Activated CD4-positive, alpha-beta memory T cell treated with anti-CD3 and anti-CD28 coated beads, Interleukin-2, amount 10 ng/mL, durations not matched to agents 7 days and 5 days (primary cell): ENCODE data around the gene TNRC6B. TPM values are rescaled to one million over a fixed set of nuclear protein-coding genes. Genes with fewer than 3 reads are reported as not detected.
"Not testable (repeated sequence)": the region's sequence is repeated elsewhere in the genome, so short reads cannot be mapped to it uniquely, and the experiment has no call there.

Experiments
- CTCF ChIA-PET: fragments of 350-600 bp; sonication (Branson Sonifier 250); formaldehyde crosslinking; loops from one replicate; lab custom pipeline; 2021; ENCODE audit warnings: antibody characterized with exemption, inconsistent platforms; lab: Charles Lee
- POLR2A ChIA-PET: fragments of 350-600 bp; sonication (Branson Sonifier 250); formaldehyde crosslinking; loops from one replicate; lab custom pipeline; 2021; ENCODE audit warnings: antibody characterized with exemption; lab: Charles Lee
- DNase-seq: peaks from one replicate; pipeline ENCODE4 v3.0.0-alpha.2; 2020
- H3K27ac Mint-ChIP-seq: one replicate; pipeline ENCODE4 v1.8.0; 2021; ENCODE audit warnings: mild to moderate bottlenecking, mixed read lengths
- H3K27me3 Mint-ChIP-seq: one replicate; pipeline ENCODE4 v1.8.0; 2021; ENCODE audit warnings: mixed read lengths
- H3K36me3 Mint-ChIP-seq: one replicate; pipeline ENCODE4 v1.8.0; 2021; ENCODE audit warnings: low read depth, mixed read lengths
- H3K4me1 Mint-ChIP-seq: one replicate; pipeline ENCODE4 v1.8.0; 2021; ENCODE audit warnings: mixed read lengths
- H3K4me3 Mint-ChIP-seq: one replicate; pipeline ENCODE4 v1.8.0; 2021; ENCODE audit warnings: mild to moderate bottlenecking, mixed read lengths
- H3K9me3 Mint-ChIP-seq: one replicate; pipeline ENCODE4 v1.8.0; 2021; ENCODE audit warnings: mixed read lengths
- total RNA-seq, 2 experiments: library from RNA; stranded (reverse); gene quantifications; one replicate each; pipeline ENCODE4 v1.2.3, GENCODE V29; 2021

The TNRC6B gene
- total RNA-seq, 2 experiments from 2014 or later = 51.0 to 55.0 TPM

- CTCF ChIA-PET = interaction anchor here (0.6 to 1.6 kb wide), 2 partner anchors 18 to 174 kb away, joined by 3 read pairs; no protein-coding TSS in a partner anchor
These were observed 188.3 kb downstream of the TNRC6B start for GRCh38 chr22:40366068-40366467.

GRCh38 chr22:40367342-40367741 lies 189.6 kb downstream of the TNRC6B start:
- Mint-ChIP-seq H3K36me3 (peaks cover 53% of the 10 kb centered on the region), H3K4me1 (peaks cover 16% of the 10 kb centered on the region), H3K9me3 (no peaks in the 10 kb centered on the region), H3K27ac (no peak overlapping the region), H3K27me3 (no peaks in the 10 kb centered on the region), H3K4me3 (no peak overlapping the region)
- POLR2A ChIA-PET = interaction anchor here (1.3 kb wide), 1 partner anchor 15 kb away, joined by 3 read pairs; no protein-coding TSS in a partner anchor
- no peak for DNase-seq
- CTCF ChIA-PET = no interaction called here

More at GRCh38 chr22:40366068-40366467, 188.3 kb downstream of the TNRC6B start:
- POLR2A ChIA-PET = interaction anchor here (0.9 kb wide), 1 partner anchor 13 kb away, joined by 3 read pairs; no protein-coding TSS in a partner anchor
- no peak overlapping the region for H3K4me3 Mint-ChIP-seq
- no peaks in the 10 kb centered on the region for H3K27me3 Mint-ChIP-seq
- DNase-seq = no peak
- peaks cover 65% of the 10 kb centered on the region for H3K36me3 Mint-ChIP-seq
- peaks cover 9% of the 10 kb centered on the region for H3K4me1 Mint-ChIP-seq
- H3K27ac Mint-ChIP-seq = peak overlapping the region; percentile 9
- no peaks in the 10 kb centered on the region for H3K9me3 Mint-ChIP-seq

- ChIA-PET POLR2A (interaction anchor here (0.7 to 1.3 kb wide), 2 partner anchors 14 to 21 kb away, joined by 3 read pairs; partner anchors contain the start of gene ADSL), CTCF (no interaction called here)
- Mint-ChIP-seq H3K4me1 (peaks cover 21% of the 10 kb centered on the region), H3K27me3 (no peaks in the 10 kb centered on the region), H3K36me3 (peaks cover 51% of the 10 kb centered on the region), H3K9me3 (no peaks in the 10 kb centered on the region), H3K27ac (no peak overlapping the region), H3K4me3 (no peak overlapping the region)
- no peak for DNase-seq
These were observed 190.3 kb downstream of the TNRC6B start for GRCh38 chr22:40368016-40368415.

GRCh38 chr22:40368836-40369235 lies 191.1 kb downstream of the TNRC6B start:
- Mint-ChIP-seq H3K27me3 (no peaks in the 10 kb centered on the region), H3K27ac (no peak overlapping the region), H3K4me1 (peaks cover 25% of the 10 kb centered on the region), H3K4me3 (no peak overlapping the region), H3K36me3 (peaks cover 50% of the 10 kb centered on the region), H3K9me3 (no peaks in the 10 kb centered on the region)
- ChIA-PET POLR2A (interaction anchor here (3.0 kb wide), 1 partner anchor 16 kb away, joined by 8 read pairs; no protein-coding TSS in a partner anchor), CTCF (no interaction called here)
- no peak for DNase-seq

GRCh38 chr22:40374567-40374966 lies 196.8 kb downstream of the TNRC6B start:
- Mint-ChIP-seq H3K4me1 (peaks cover 26% of the 10 kb centered on the region), H3K9me3 (no peaks in the 10 kb centered on the region), H3K27ac (no peak overlapping the region), H3K36me3 (peaks cover 13% of the 10 kb centered on the region), H3K27me3 (no peaks in the 10 kb centered on the region), H3K4me3 (no peak overlapping the region)
- DNase-seq = no peak
- POLR2A ChIA-PET = interaction anchor here (1.3 to 1.4 kb wide), 2 partner anchors 11 to 855 kb away, joined by 3 to 4 read pairs; partner anchors contain the start of gene ATF4
- CTCF ChIA-PET = no interaction called here

GRCh38 chr22:40376149-40376548 lies 198.4 kb downstream of the TNRC6B start:
- POLR2A ChIA-PET = no interaction called here
- H3K36me3 Mint-ChIP-seq = peaks cover 13% of the 10 kb centered on the region
- H3K27me3 Mint-ChIP-seq = no peaks in the 10 kb centered on the region
- H3K9me3 Mint-ChIP-seq = no peaks in the 10 kb centered on the region
- H3K27ac Mint-ChIP-seq = no peak overlapping the region
- peaks cover 18% of the 10 kb centered on the region for H3K4me1 Mint-ChIP-seq
- no peak overlapping the region for H3K4me3 Mint-ChIP-seq
- CTCF ChIA-PET = interaction anchor here (2.1 kb wide), 1 partner anchor 61 kb away, joined by 5 read pairs; no protein-coding TSS in a partner anchor
- no peak for DNase-seq

- H3K36me3 Mint-ChIP-seq = peaks cover 7% of the 10 kb centered on the region
These were observed 200.2 kb downstream of the TNRC6B start for GRCh38 chr22:40377931-40378330.

GRCh38 chr22:40378448-40378847 lies 200.7 kb downstream of the TNRC6B start:
- H3K27ac Mint-ChIP-seq, H3K4me1 Mint-ChIP-seq, H3K36me3 Mint-ChIP-seq, POLR2A ChIA-PET, CTCF ChIA-PET, H3K4me3 Mint-ChIP-seq, H3K9me3 Mint-ChIP-seq, DNase-seq, H3K27me3 Mint-ChIP-seq: not testable (repeated sequence)

More at GRCh38 chr22:40377931-40378330, 200.2 kb downstream of the TNRC6B start:
- Mint-ChIP-seq H3K27me3 (no peaks in the 10 kb centered on the region), H3K4me1 (peaks cover 7% of the 10 kb centered on the region), H3K9me3 (no peaks in the 10 kb centered on the region), H3K4me3 (no peak overlapping the region), H3K27ac (no peak overlapping the region)
- ChIA-PET CTCF (interaction anchor here (2.1 kb wide), 1 partner anchor 59 kb away, joined by 5 read pairs; no protein-coding TSS in a partner anchor), POLR2A (interaction anchor here (0.7 kb wide), 1 partner anchor 858 kb away, joined by 3 read pairs; the partner anchor contains the start of gene ATF4)
- no peak for DNase-seq

- no peak for DNase-seq
- Mint-ChIP-seq H3K27ac (no peak overlapping the region), H3K4me3 (no peak overlapping the region), H3K27me3 (no peaks in the 10 kb centered on the region), H3K9me3 (no peaks in the 10 kb centered on the region), H3K36me3 (peaks cover 4% of the 10 kb centered on the region), H3K4me1 (peaks cover 21% of the 10 kb centered on the region)
- POLR2A ChIA-PET = interaction anchor here (1.9 kb wide), 1 partner anchor 11 kb away, joined by 6 read pairs; the partner anchor contains the start of gene SGSM3
- CTCF ChIA-PET = interaction anchor here (0.6 to 1.7 kb wide), 2 partner anchors 10 to 540 kb away, joined by 4 to 6 read pairs; no protein-coding TSS in a partner anchor
These were observed 203.7 kb downstream of the TNRC6B start for GRCh38 chr22:40381461-40381860.

- Mint-ChIP-seq H3K36me3 (peaks cover 3% of the 10 kb centered on the region), H3K27ac (no peak overlapping the region), H3K27me3 (no peaks in the 10 kb centered on the region), H3K4me3 (no peak overlapping the region), H3K9me3 (no peaks in the 10 kb centered on the region), H3K4me1 (peaks cover 23% of the 10 kb centered on the region)
- no peak for DNase-seq
- CTCF ChIA-PET = no interaction called here
- POLR2A ChIA-PET = interaction anchor here (1.0 to 2.5 kb wide), 3 partner anchors 10 to 16 kb away, joined by 5 to 14 read pairs (median 8); partner anchors contain the start of gene SGSM3
These were observed 206.2 kb downstream of the TNRC6B start for GRCh38 chr22:40383905-40384304.

- Mint-ChIP-seq H3K27me3 (no peaks in the 10 kb centered on the region), H3K4me1 (peaks cover 23% of the 10 kb centered on the region), H3K4me3 (peak overlapping the region; percentile 72), H3K9me3 (no peaks in the 10 kb centered on the region), H3K27ac (peak overlapping the region; percentile 79), H3K36me3 (peaks cover 3% of the 10 kb centered on the region)
- no peak for DNase-seq
- ChIA-PET CTCF (interaction anchor here (1.5 to 1.8 kb wide), 2 partner anchors 14 to 52 kb away, joined by 3 to 11 read pairs; no protein-coding TSS in a partner anchor), POLR2A (interaction anchor here (0.9 to 2.5 kb wide), 8 partner anchors 8 to 39 kb away, joined by 3 to 14 read pairs (median 4); partner anchors contain the start of genes ADSL and SGSM3)
These were observed 207.5 kb downstream of the TNRC6B start for GRCh38 chr22:40385036-40385782.
